GM23338 (cell line): ENCODE measurements around the gene MYO3B. TPM values are rescaled to one million over a fixed set of nuclear protein-coding genes. Genes with fewer than 3 reads are reported as not detected.

Experiments used
- ATAC-seq: fragments of 200-7000 bp; cut with Tn5 transposase; 3 replicates; pipeline ENCODE4 v1.9.1; 2020
- DNase-seq: peaks from one replicate; pipeline ENCODE4 v3.0.0-alpha.2; 2015; ENCODE audit warnings: low spot score
- H2AFZ ChIP-seq: fragments of 200-600 bp; sonication (generic); 2 replicates; pipeline ENCODE4 v1.8.0; 2016; ENCODE audit warnings: antibody characterized with exemption, mild to moderate bottlenecking, moderate library complexity
- H3F3A ChIP-seq: fragments of 200-600 bp; sonication (generic); replicated peaks from 2 replicates; pipeline ENCODE4 v1.8.0; 2017; ENCODE audit warnings: antibody characterized with exemption, mixed run types, low read depth
- H3K27ac ChIP-seq: fragments of 200-600 bp; sonication (generic); 2 replicates; pipeline ENCODE4 v1.6.1; 2016; ENCODE audit warnings: low read depth
- H3K27me3 ChIP-seq: fragments of 200-600 bp; sonication (generic); 2 replicates; pipeline ENCODE4 v1.8.0; 2016; ENCODE audit warnings: mild to moderate bottlenecking, mixed run types, moderate library complexity; ENCODE audit not compliant: insufficient read depth
- H3K36me3 ChIP-seq: fragments of 200-600 bp; sonication (generic); 2 replicates; pipeline ENCODE4 v1.8.0; 2016; ENCODE audit warnings: mild to moderate bottlenecking; ENCODE audit not compliant: insufficient read depth
- H3K4me1 ChIP-seq: fragments of 200-600 bp; sonication (generic); 2 replicates; pipeline ENCODE4 v1.8.0; 2016; ENCODE audit warnings: mild to moderate bottlenecking, moderate library complexity; ENCODE audit not compliant: insufficient read depth
- H3K4me2 ChIP-seq: fragments of 200-600 bp; sonication (generic); 2 replicates; pipeline ENCODE4 v1.7.1; 2017; ENCODE audit warnings: mixed run types
- H3K4me3 ChIP-seq: fragments of 200-600 bp; sonication (generic); 2 replicates; pipeline ENCODE4 v1.6.1; 2016; ENCODE audit warnings: mixed run types
- H3K79me2 ChIP-seq: fragments of 200-600 bp; sonication (generic); replicated peaks from 2 replicates; pipeline ENCODE4 v1.8.0; 2017; ENCODE audit warnings: mild to moderate bottlenecking; ENCODE audit not compliant: insufficient read depth
- H3K9me2 ChIP-seq: fragments of 200-600 bp; sonication (generic); 2 replicates; pipeline ENCODE4 v1.8.0; 2017; ENCODE audit not compliant: insufficient read depth
- H4K20me1 ChIP-seq: fragments of 200-600 bp; sonication (generic); replicated peaks from 2 replicates; pipeline ENCODE4 v1.8.0; 2017; ENCODE audit warnings: mild to moderate bottlenecking; ENCODE audit not compliant: insufficient read depth
- H3K27ac Mint-ChIP-seq: 2 replicates; pipeline ENCODE4 v1.8.0; 2020; ENCODE audit warnings: inconsistent platforms, mild to moderate bottlenecking, moderate library complexity, mixed read lengths
- H3K27me3 Mint-ChIP-seq: 3 replicates; pipeline ENCODE4 v1.8.0; 2022; ENCODE audit warnings: low read depth, mild to moderate bottlenecking, moderate library complexity, mixed read lengths, inconsistent platforms; ENCODE audit not compliant: insufficient read depth, poor library complexity
- H3K36me3 Mint-ChIP-seq: 3 replicates; pipeline ENCODE4 v1.8.0; 2021; ENCODE audit warnings: low read depth, mild to moderate bottlenecking, inconsistent platforms, moderate library complexity, mixed read lengths
- H3K4me1 Mint-ChIP-seq: 3 replicates; pipeline ENCODE4 v1.8.0; 2020; ENCODE audit warnings: mild to moderate bottlenecking, inconsistent platforms, mixed read lengths
- H3K4me3 Mint-ChIP-seq: 3 replicates; pipeline ENCODE4 v1.8.0; 2021; ENCODE audit warnings: moderate library complexity, mild to moderate bottlenecking, inconsistent platforms, mixed read lengths
- H3K9me3 Mint-ChIP-seq: 3 replicates; pipeline ENCODE4 v1.8.0; 2020; ENCODE audit warnings: moderate library complexity, mild to moderate bottlenecking, inconsistent platforms, mixed read lengths
- CREB1 ChIP-seq: fragments of 250-450 bp; sonication (Bioruptor Pico); IDR thresholded peaks from 2 replicates; pipeline ENCODE4 v1.5.0; 2020; ENCODE audit warnings: low read depth, mild to moderate bottlenecking, moderate library complexity
- EZH2 ChIP-seq: fragments of 200-600 bp; sonication (generic); IDR thresholded peaks from one replicate; pipeline ENCODE4 v1.8.0; 2017; ENCODE audit warnings: antibody characterized with exemption, mild to moderate bottlenecking, low read depth; ENCODE audit not compliant: unreplicated experiment
- EZH2phosphoT487 ChIP-seq: fragments of 200-600 bp; sonication (generic); IDR thresholded peaks from one replicate; pipeline ENCODE4 v1.8.1; 2018; ENCODE audit warnings: antibody characterized with exemption; ENCODE audit not compliant: unreplicated experiment
- POLR2AphosphoS5 ChIP-seq: IDR thresholded peaks from 2 replicates; pipeline ENCODE4 v1.6.1; 2016; ENCODE audit warnings: antibody characterized with exemption, low read depth
- STAT1 ChIP-seq: IDR thresholded peaks from one replicate; pipeline ENCODE4 v1.6.1; 2016; ENCODE audit warnings: antibody characterized with exemption; ENCODE audit not compliant: unreplicated experiment
- ZNF331 ChIP-seq: fragments of 250-450 bp; sonication (Bioruptor Pico); IDR thresholded peaks from 2 replicates; pipeline ENCODE4 v1.5.0; 2020; ENCODE audit warnings: low read depth, mild to moderate bottlenecking, moderate library complexity
- polyA plus RNA-seq: library from polyadenylated mRNA; unstranded; fragments of >200 nt; fragmentation: Nextera tagmentation; extraction: Ambion mirVana; gene quantifications from 2 replicates; pipeline ENCODE4 v1.2.1, GENCODE V29; 2016
- total RNA-seq: library from RNA; depleted of rRNA; stranded (reverse); fragments of >200 nt; shearing (Covaris generic); gene quantifications from 2 replicates; pipeline ENCODE4 v1.2.3, GENCODE V29; 2014
- TF ChIP-seq, protein P1 (sequence below): IDR thresholded peaks from 2 replicates; pipeline ENCODE4 v1.6.1; 2016; ENCODE audit warnings: antibody characterized with exemption
- TF ChIP-seq, protein P2 (sequence below): IDR thresholded peaks from one replicate; pipeline ENCODE4 v1.6.1; 2018; ENCODE audit warnings: antibody characterized with exemption; ENCODE audit not compliant: unreplicated experiment
- TF ChIP-seq, protein P3 (sequence below): fragments of 250-450 bp; sonication (Bioruptor Pico); IDR thresholded peaks from 2 replicates; pipeline ENCODE4 v1.5.0; 2020; ENCODE audit warnings: mild to moderate bottlenecking, moderate library complexity

MYO3B gene
- total and polyA plus RNA-seq, 2 experiments from 2014 or later = 0.42 TPM; not detected in 1

DNA sequence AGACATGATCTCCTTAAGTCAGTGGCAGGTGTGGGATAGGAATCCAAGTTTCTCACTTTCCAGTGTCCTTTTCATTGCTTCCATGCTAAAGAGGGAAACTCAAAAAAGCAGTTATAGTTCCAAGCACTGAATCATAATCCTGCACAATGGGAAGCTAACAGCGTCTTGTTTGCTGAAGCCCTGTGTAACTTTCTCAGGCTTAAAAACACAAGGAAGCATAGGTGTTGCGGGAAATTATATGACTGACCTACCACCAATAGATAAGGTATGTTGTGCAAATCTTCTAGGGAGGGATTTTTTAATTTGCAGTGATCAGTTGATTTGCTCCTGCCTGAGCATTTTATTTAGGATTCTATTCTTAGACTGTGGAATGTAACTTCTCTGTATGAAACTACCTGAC, 250.9 kb downstream of the MYO3B start:
- Histone ChIP-seq H3K79me2 (no peaks in the 10 kb centered on the region), H4K20me1 (no peaks in the 10 kb centered on the region), H3K36me3 (no peaks in the 10 kb centered on the region; the same call in 1 of the 2 replicates), H3K4me1 (no peaks in the 10 kb centered on the region), H3K9me2 (no peaks in the 10 kb centered on the region), H2AFZ (no peak overlapping the region), H3K27ac (no peak overlapping the region), H3K4me3 (no peak overlapping the region), H3F3A (no peaks in the 10 kb centered on the region), H3K27me3 (no peaks in the 10 kb centered on the region), H3K4me2 (no peak overlapping the region)
- H3K4me3 Mint-ChIP-seq = no peak overlapping the region
- ATAC-seq (no peak), DNase-seq (no peak)
- TF ChIP-seq CREB1 (CRISPR knock-in tag) (no peak), EZH2 (no peak), EZH2phosphoT487 (no peak), POLR2AphosphoS5 (no peak), ZNF331 (CRISPR knock-in tag) (no peak), STAT1 (no peak)
- TF ChIP-seq, protein P1, sequence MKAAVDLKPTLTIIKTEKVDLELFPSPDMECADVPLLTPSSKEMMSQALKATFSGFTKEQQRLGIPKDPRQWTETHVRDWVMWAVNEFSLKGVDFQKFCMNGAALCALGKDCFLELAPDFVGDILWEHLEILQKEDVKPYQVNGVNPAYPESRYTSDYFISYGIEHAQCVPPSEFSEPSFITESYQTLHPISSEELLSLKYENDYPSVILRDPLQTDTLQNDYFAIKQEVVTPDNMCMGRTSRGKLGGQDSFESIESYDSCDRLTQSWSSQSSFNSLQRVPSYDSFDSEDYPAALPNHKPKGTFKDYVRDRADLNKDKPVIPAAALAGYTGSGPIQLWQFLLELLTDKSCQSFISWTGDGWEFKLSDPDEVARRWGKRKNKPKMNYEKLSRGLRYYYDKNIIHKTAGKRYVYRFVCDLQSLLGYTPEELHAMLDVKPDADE = no peak
- TF ChIP-seq, protein P2, sequence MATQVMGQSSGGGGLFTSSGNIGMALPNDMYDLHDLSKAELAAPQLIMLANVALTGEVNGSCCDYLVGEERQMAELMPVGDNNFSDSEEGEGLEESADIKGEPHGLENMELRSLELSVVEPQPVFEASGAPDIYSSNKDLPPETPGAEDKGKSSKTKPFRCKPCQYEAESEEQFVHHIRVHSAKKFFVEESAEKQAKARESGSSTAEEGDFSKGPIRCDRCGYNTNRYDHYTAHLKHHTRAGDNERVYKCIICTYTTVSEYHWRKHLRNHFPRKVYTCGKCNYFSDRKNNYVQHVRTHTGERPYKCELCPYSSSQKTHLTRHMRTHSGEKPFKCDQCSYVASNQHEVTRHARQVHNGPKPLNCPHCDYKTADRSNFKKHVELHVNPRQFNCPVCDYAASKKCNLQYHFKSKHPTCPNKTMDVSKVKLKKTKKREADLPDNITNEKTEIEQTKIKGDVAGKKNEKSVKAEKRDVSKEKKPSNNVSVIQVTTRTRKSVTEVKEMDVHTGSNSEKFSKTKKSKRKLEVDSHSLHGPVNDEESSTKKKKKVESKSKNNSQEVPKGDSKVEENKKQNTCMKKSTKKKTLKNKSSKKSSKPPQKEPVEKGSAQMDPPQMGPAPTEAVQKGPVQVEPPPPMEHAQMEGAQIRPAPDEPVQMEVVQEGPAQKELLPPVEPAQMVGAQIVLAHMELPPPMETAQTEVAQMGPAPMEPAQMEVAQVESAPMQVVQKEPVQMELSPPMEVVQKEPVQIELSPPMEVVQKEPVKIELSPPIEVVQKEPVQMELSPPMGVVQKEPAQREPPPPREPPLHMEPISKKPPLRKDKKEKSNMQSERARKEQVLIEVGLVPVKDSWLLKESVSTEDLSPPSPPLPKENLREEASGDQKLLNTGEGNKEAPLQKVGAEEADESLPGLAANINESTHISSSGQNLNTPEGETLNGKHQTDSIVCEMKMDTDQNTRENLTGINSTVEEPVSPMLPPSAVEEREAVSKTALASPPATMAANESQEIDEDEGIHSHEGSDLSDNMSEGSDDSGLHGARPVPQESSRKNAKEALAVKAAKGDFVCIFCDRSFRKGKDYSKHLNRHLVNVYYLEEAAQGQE = no peak
- TF ChIP-seq, protein P3, sequence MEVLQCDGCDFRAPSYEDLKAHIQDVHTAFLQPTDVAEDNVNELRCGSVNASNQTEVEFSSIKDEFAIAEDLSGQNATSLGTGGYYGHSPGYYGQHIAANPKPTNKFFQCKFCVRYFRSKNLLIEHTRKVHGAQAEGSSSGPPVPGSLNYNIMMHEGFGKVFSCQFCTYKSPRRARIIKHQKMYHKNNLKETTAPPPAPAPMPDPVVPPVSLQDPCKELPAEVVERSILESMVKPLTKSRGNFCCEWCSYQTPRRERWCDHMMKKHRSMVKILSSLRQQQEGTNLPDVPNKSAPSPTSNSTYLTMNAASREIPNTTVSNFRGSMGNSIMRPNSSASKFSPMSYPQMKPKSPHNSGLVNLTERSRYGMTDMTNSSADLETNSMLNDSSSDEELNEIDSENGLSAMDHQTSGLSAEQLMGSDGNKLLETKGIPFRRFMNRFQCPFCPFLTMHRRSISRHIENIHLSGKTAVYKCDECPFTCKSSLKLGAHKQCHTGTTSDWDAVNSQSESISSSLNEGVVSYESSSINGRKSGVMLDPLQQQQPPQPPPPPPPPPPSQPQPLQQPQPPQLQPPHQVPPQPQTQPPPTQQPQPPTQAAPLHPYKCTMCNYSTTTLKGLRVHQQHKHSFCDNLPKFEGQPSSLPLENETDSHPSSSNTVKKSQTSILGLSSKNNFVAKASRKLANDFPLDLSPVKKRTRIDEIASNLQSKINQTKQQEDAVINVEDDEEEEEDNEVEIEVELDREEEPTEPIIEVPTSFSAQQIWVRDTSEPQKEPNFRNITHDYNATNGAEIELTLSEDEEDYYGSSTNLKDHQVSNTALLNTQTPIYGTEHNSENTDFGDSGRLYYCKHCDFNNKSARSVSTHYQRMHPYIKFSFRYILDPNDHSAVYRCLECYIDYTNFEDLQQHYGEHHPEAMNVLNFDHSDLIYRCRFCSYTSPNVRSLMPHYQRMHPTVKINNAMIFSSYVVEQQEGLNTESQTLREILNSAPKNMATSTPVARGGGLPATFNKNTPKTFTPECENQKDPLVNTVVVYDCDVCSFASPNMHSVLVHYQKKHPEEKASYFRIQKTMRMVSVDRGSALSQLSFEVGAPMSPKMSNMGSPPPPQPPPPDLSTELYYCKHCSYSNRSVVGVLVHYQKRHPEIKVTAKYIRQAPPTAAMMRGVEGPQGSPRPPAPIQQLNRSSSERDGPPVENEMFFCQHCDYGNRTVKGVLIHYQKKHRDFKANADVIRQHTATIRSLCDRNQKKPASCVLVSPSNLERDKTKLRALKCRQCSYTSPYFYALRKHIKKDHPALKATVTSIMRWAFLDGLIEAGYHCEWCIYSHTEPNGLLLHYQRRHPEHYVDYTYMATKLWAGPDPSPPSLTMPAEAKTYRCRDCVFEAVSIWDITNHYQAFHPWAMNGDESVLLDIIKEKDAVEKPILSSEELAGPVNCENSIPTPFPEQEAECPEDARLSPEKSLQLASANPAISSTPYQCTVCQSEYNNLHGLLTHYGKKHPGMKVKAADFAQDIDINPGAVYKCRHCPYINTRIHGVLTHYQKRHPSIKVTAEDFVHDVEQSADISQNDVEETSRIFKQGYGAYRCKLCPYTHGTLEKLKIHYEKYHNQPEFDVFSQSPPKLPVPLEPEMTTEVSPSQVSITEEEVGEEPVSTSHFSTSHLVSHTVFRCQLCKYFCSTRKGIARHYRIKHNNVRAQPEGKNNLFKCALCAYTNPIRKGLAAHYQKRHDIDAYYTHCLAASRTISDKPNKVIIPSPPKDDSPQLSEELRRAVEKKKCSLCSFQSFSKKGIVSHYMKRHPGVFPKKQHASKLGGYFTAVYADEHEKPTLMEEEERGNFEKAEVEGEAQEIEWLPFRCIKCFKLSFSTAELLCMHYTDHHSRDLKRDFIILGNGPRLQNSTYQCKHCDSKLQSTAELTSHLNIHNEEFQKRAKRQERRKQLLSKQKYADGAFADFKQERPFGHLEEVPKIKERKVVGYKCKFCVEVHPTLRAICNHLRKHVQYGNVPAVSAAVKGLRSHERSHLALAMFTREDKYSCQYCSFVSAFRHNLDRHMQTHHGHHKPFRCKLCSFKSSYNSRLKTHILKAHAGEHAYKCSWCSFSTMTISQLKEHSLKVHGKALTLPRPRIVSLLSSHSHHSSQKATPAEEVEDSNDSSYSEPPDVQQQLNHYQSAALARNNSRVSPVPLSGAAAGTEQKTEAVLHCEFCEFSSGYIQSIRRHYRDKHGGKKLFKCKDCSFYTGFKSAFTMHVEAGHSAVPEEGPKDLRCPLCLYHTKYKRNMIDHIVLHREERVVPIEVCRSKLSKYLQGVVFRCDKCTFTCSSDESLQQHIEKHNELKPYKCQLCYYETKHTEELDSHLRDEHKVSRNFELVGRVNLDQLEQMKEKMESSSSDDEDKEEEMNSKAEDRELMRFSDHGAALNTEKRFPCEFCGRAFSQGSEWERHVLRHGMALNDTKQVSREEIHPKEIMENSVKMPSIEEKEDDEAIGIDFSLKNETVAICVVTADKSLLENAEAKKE (CRISPR knock-in tag) = no peak
- H3K36me3 Mint-ChIP-seq = no peaks in the 10 kb centered on the region
- H3K27ac Mint-ChIP-seq = no peak overlapping the region
- H3K4me1 Mint-ChIP-seq = no peaks in the 10 kb centered on the region; the same call in 2 of the 3 replicates
- no peaks in the 10 kb centered on the region for H3K9me3 Mint-ChIP-seq
- H3K27me3 Mint-ChIP-seq = no peaks in the 10 kb centered on the region
